ENCODE results near the gene SPRTN. TPM values are rescaled to one million over a fixed set of nuclear protein-coding genes. Genes with fewer than 3 reads are reported as not detected.

Gene SPRTN
- total and polyA plus RNA-seq, 2 donors (not counting 3 experiments of a cell fraction or from before 2014, with no cell fraction given): 15.4 to 16.1 TPM

DNA sequence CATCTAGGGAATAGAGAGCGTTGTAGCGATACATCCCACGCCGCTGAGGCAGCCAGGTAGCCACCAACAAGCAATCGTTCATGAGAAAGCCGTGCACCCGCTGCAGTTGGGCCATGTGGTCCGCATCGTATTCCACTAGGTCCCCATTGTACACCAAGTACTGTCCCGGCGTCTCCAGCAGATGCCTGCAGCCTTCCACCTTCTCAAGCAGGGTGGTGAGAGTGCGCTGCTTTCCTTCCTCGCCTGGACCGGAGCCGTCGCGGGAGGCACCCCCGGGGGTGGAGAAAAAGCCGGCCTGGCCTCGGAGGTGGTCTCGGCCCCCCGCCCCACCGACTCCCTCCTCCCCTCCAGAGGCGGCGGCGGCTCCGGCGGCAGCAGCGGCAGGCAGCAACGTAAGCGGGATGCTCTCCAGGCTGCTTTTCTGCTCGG is 1.0 kb upstream of the SPRTN start:
- intact Hi-C loops (cut with micrococcal nuclease) (loop anchor here (1.0 to 10.0 kb wide), 5 partner anchors 20 to 360 kb away; partner anchors contain the start of genes ARV1, GNPAT and TTC13), dilution Hi-C loops (cut with MboI; ENCODE audit: extremely low pct_ligation_motif_present, low sequenced_read_pairs) (no loop called here)
- Histone ChIP-seq H3K79me2 (ENCODE audit: control insufficient read depth, insufficient read depth, low read length) (peaks cover 70% of the 10 kb centered on the region), H3K36me3 (ENCODE audit: control insufficient read depth in 2 of 2, extremely low read depth in 1 of 2, insufficient read depth in 2 of 2, low read length in 2 of 2) (no peaks in the 10 kb centered on the region), H3K4me1 (ENCODE audit: control insufficient read depth, extremely low read depth, insufficient read depth, low read length) (peaks cover 47% of the 10 kb centered on the region), H3K27ac (ENCODE audit: insufficient read depth, low read depth, low read length) (peak overlapping the region; percentile 90), H3K9me1 (replicated peaks; ENCODE audit: control insufficient read depth, extremely low read depth, insufficient read depth, low read length) (no peaks in the 10 kb centered on the region), H3K4me2 (ENCODE audit: insufficient read depth, low read length) (peak overlapping the region; percentile 82), H3K4me3 (replicated peaks in 1 of 3; ENCODE audit: insufficient read depth in 1 of 3, low read depth in 1 of 3, low read length in 3 of 3) (peak overlapping the region; percentile 13 to 89 (median 70)), H3K9ac (replicated peaks; ENCODE audit: extremely low read depth, insufficient read depth, low read length) (peak overlapping the region; percentile 93), H3K9me3 (replicated peaks; ENCODE audit: control insufficient read depth, insufficient read depth, low read length) (no peaks in the 10 kb centered on the region), H2AFZ (ENCODE audit: low read depth, low read length) (peak overlapping the region; percentile 3), H4K20me1 (replicated peaks; ENCODE audit: control insufficient read depth, extremely low read depth, insufficient read depth, low read length) (no peaks in the 10 kb centered on the region), H3K27me3 (ENCODE audit: control insufficient read depth in 2 of 2, insufficient read depth in 2 of 2, low read length in 2 of 2) (no peaks in the 10 kb centered on the region)
- POLR2A ChIA-PET: interaction anchor here (0.7 to 1.6 kb wide), 4 partner anchors 12 to 221 kb away, joined by 3 to 4 read pairs (median 3); no protein-coding TSS in a partner anchor
- peak; percentile 77 for FAIRE-seq
- TF ChIP-seq GATA2 (IDR thresholded peaks at IDR 0.05; ENCODE audit: insufficient read depth, insufficient read length, low read depth, low read length) (no peak), EZH2 (IDR thresholded peaks at IDR 0.05; ENCODE audit: borderline replicate concordance, low read depth, low read length, severe bottlenecking) (no peak), FOS (IDR thresholded peaks at IDR 0.05; ENCODE audit: borderline replicate concordance, insufficient read depth, low read length) (no peak)
- no TSS peak for BruUV-seq (replicated peaks)
- no peak for DNase-seq (ENCODE audit: low read depth, low spot score)
- CTCF ChIA-PET: interaction anchor here (0.8 to 1.9 kb wide), 14 partner anchors 12 to 253 kb away, joined by 3 to 11 read pairs (median 6); partner anchors contain the start of gene EGLN1

DNA sequence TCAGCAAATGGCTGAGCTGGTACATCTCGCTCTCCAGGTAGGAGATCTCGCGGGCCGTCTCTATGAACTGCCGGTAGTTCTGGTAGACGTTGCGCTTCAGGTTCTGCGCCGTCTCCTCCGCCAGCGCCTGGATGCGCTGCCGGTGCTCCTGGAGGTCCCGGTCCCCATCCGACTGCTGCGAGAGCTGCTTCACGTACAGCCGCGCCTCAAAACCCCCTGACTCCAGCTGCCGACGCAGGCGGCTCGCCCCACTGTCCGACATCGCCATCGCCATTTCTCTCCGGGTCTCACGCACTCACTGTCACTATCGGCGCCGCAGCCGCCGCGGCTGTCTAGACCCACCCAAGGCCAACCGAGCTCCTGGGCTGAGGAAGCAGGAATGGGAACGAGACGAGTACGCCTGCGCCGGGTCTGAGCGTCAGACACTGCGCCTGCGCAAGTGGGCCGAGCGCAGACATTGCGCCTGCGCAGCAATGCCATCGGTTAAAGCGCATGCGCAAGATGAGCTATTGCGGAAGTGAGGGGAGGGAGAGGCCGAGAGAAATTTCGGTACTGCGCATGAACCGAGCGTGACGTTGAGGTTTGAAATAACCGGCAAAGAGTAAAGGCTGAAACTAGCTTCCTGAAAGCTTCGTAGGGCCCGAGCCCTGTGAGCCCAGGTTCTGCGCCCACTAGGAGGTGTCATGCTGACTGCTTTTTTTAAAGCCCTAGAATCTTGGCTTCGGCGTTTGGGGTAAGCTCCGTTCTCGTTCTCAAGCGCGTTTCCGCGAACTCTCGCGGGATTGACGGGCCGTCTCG is 422 bp upstream of the SPRTN start, which contains the start of gene EXOC8:
TSS of gene EXOC8 (minus strand) at position 381 of the 798 bp plus-strand sequence. CDS start at position 274, 107 bp downstream.
- H3K9me3 ChIP-seq (replicated peaks; ENCODE audit: control insufficient read depth, insufficient read depth, low read length): no peaks in the 10 kb centered on the region
- ChIA-PET POLR2A (interaction anchor here (0.6 to 1.6 kb wide), 10 partner anchors 11 to 385 kb away, joined by 3 to 7 read pairs (median 3); no protein-coding TSS in a partner anchor), CTCF (interaction anchor here (0.8 to 1.9 kb wide), 18 partner anchors 13 to 265 kb away, joined by 3 to 11 read pairs (median 4); partner anchors contain the start of gene EGLN1)
- peak within 1 kb of the TSS; percentile 84 for H3K4me2 ChIP-seq (ENCODE audit: insufficient read depth, low read length)
- H3K4me1 ChIP-seq (ENCODE audit: control insufficient read depth, extremely low read depth, insufficient read depth, low read length): peaks cover 47% of the 10 kb centered on the region
- no TSS peak for BruUV-seq (replicated peaks)
- H3K27ac ChIP-seq (ENCODE audit: insufficient read depth, low read depth, low read length): peak within 1 kb of the TSS; percentile 90
- H4K20me1 ChIP-seq (replicated peaks; ENCODE audit: control insufficient read depth, extremely low read depth, insufficient read depth, low read length): no peaks in the 10 kb centered on the region
- intact Hi-C loops (cut with micrococcal nuclease) (loop anchor here (1.0 to 10.0 kb wide), 6 partner anchors 15 to 360 kb away; partner anchors contain the start of genes ARV1, GNPAT and TTC13), dilution Hi-C loops (cut with MboI; ENCODE audit: extremely low pct_ligation_motif_present, low sequenced_read_pairs) (no loop called here)
- H2AFZ ChIP-seq (ENCODE audit: low read depth, low read length): peak within 1 kb of the TSS; percentile 22
- FAIRE-seq (peak; percentile 92), DNase-seq (ENCODE audit: low read depth, low spot score) (peak; percentile 100)
- H3K36me3 ChIP-seq (ENCODE audit: control insufficient read depth in 2 of 2, extremely low read depth in 1 of 2, insufficient read depth in 2 of 2, low read length in 2 of 2): no peaks in the 10 kb centered on the region
- H3K9me1 ChIP-seq (replicated peaks; ENCODE audit: control insufficient read depth, extremely low read depth, insufficient read depth, low read length): no peaks in the 10 kb centered on the region
- TF ChIP-seq MYC (IDR thresholded peaks at IDR 0.05; ENCODE audit: low read depth, low read length) (no peak), POLR2A (IDR thresholded peaks at IDR 0.05; ENCODE audit: low read depth, low read length) (peak; percentile 77), POLR2AphosphoS5 (IDR thresholded peaks at IDR 0.05; ENCODE audit: insufficient read depth, low read depth, low read length) (no peak)
- TF ChIP-seq, protein P1, sequence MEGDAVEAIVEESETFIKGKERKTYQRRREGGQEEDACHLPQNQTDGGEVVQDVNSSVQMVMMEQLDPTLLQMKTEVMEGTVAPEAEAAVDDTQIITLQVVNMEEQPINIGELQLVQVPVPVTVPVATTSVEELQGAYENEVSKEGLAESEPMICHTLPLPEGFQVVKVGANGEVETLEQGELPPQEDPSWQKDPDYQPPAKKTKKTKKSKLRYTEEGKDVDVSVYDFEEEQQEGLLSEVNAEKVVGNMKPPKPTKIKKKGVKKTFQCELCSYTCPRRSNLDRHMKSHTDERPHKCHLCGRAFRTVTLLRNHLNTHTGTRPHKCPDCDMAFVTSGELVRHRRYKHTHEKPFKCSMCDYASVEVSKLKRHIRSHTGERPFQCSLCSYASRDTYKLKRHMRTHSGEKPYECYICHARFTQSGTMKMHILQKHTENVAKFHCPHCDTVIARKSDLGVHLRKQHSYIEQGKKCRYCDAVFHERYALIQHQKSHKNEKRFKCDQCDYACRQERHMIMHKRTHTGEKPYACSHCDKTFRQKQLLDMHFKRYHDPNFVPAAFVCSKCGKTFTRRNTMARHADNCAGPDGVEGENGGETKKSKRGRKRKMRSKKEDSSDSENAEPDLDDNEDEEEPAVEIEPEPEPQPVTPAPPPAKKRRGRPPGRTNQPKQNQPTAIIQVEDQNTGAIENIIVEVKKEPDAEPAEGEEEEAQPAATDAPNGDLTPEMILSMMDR (IDR thresholded peaks at IDR 0.05; ENCODE audit: extremely low read depth in 1 of 2, insufficient read depth in 1 of 2, low read depth in 1 of 2, low read length in 2 of 2): peak in 1 of 2 donors; percentile 4
- no peaks in the 10 kb centered on the region for H3K27me3 ChIP-seq (ENCODE audit: control insufficient read depth in 2 of 2, insufficient read depth in 2 of 2, low read length in 2 of 2)
- peak within 1 kb of the TSS; percentile 36 to 89 (median 70) for H3K4me3 ChIP-seq (replicated peaks in 1 of 3; ENCODE audit: insufficient read depth in 1 of 3, low read depth in 1 of 3, low read length in 3 of 3)
- H3K79me2 ChIP-seq (ENCODE audit: control insufficient read depth, insufficient read depth, low read length): peaks cover 65% of the 10 kb centered on the region
- peak within 1 kb of the TSS; percentile 93 for H3K9ac ChIP-seq (replicated peaks; ENCODE audit: extremely low read depth, insufficient read depth, low read length)
